Osteoblast (primary cell): Measurements from ENCODE around the gene TRAPPC10. TPM values are rescaled to one million over a fixed set of nuclear protein-coding genes. Genes with fewer than 3 reads are reported as not detected.

ENCODE experiments used
- DNase-seq: peaks from one replicate; pipeline ENCODE4 v3.0.0; 2011; ENCODE audit warnings: low spot score, mixed read lengths; ENCODE audit not compliant: insufficient read length; ENCODE audit errors: missing footprints
- H2AFZ ChIP-seq: 2 replicates; pipeline ENCODE4 v1.6.0; 2011; ENCODE audit warnings: mild to moderate bottlenecking, low read length
- H3K27ac ChIP-seq: 2 replicates; pipeline ENCODE4 v1.5.1; 2011; ENCODE audit warnings: mild to moderate bottlenecking, low read depth, low read length, moderate library complexity
- H3K27me3 ChIP-seq: 2 replicates; pipeline ENCODE4 v1.6.0; 2012; ENCODE audit warnings: mild to moderate bottlenecking, control low read depth, inconsistent platforms, low read length, moderate library complexity; ENCODE audit not compliant: insufficient read depth
- H3K36me3 ChIP-seq: 2 replicates; pipeline ENCODE4 v1.5.1; 2011; ENCODE audit warnings: mild to moderate bottlenecking, low read length, control low read depth, moderate library complexity; ENCODE audit not compliant: insufficient read depth
- H3K4me1 ChIP-seq: 2 replicates; pipeline ENCODE4 v1.5.1; 2011; ENCODE audit warnings: mild to moderate bottlenecking, low read length, control low read depth, moderate library complexity; ENCODE audit not compliant: insufficient read depth
- H3K4me2 ChIP-seq: 2 replicates; pipeline ENCODE4 v1.6.0; 2011; ENCODE audit warnings: mild to moderate bottlenecking, low read length; ENCODE audit not compliant: insufficient read depth
- H3K4me3 ChIP-seq: fragments of 200-600 bp; sonication (generic); 3 replicates; pipeline ENCODE4 v1.5.1; 2012; ENCODE audit warnings: mild to moderate bottlenecking, low read length, inconsistent platforms; ENCODE audit not compliant: insufficient read depth
- H3K79me2 ChIP-seq: 2 replicates; pipeline ENCODE4 v1.6.0; 2012; ENCODE audit warnings: mild to moderate bottlenecking, low read length, control low read depth, inconsistent platforms; ENCODE audit not compliant: insufficient read depth
- H3K9me3 ChIP-seq: 2 replicates; pipeline ENCODE4 v1.5.1; 2011; ENCODE audit warnings: low read depth, low read length, control low read depth
- H4K20me1 ChIP-seq: 2 replicates; pipeline ENCODE4 v1.6.0; 2012; ENCODE audit warnings: mild to moderate bottlenecking, low read length, control low read depth; ENCODE audit not compliant: insufficient read depth
- total RNA-seq: library from RNA; depleted of rRNA; stranded (reverse); fragments of >200 nt; gene quantifications from 2 replicates; pipeline ENCODE4 v1.2.3, GENCODE V29; 2012
- TF ChIP-seq, protein P1 (sequence below): IDR thresholded peaks from 2 replicates; pipeline ENCODE4 v1.5.1; 2011; ENCODE audit warnings: mild to moderate bottlenecking, low read depth, low read length, moderate library complexity; ENCODE audit errors: extremely low read depth

The TRAPPC10 gene
- total RNA-seq, 1 donor, result 36.2 TPM

DNA sequence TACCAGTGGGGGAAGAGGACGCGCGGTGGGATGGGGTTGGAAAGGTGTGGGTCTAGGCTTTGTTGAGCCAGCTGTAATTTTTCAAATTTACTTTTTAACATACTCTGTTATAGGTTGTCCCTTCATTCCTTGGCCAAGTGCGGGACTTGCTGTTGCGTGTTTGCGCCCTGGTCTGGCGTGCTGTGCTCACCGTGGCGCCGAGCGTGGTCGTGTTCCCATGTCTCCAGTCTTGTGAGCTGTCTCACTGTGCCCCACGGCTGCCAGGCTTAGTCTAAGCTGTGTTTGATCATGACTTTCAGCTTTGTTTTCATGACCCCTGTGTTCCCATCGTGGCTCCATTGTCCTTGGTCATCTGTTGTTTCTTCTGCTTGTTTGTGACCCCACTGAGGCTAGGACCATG is 26.0 kb downstream of the TRAPPC10 start:
- peaks cover 41% of the 10 kb centered on the region for H3K36me3 ChIP-seq
- TF ChIP-seq, protein P1, sequence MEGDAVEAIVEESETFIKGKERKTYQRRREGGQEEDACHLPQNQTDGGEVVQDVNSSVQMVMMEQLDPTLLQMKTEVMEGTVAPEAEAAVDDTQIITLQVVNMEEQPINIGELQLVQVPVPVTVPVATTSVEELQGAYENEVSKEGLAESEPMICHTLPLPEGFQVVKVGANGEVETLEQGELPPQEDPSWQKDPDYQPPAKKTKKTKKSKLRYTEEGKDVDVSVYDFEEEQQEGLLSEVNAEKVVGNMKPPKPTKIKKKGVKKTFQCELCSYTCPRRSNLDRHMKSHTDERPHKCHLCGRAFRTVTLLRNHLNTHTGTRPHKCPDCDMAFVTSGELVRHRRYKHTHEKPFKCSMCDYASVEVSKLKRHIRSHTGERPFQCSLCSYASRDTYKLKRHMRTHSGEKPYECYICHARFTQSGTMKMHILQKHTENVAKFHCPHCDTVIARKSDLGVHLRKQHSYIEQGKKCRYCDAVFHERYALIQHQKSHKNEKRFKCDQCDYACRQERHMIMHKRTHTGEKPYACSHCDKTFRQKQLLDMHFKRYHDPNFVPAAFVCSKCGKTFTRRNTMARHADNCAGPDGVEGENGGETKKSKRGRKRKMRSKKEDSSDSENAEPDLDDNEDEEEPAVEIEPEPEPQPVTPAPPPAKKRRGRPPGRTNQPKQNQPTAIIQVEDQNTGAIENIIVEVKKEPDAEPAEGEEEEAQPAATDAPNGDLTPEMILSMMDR, result no peak
- peak; percentile 13 for DNase-seq
- no peak overlapping the region for H3K4me3 ChIP-seq
- H3K27ac ChIP-seq, result no peak overlapping the region
- H3K79me2 ChIP-seq, result peaks cover 79% of the 10 kb centered on the region
- H3K9me3 ChIP-seq, result no peaks in the 10 kb centered on the region
- H3K27me3 ChIP-seq, result no peaks in the 10 kb centered on the region
- no peak overlapping the region for H2AFZ ChIP-seq
- no peaks in the 10 kb centered on the region for H3K4me1 ChIP-seq
- no peak overlapping the region for H3K4me2 ChIP-seq
- peaks cover 3% of the 10 kb centered on the region for H4K20me1 ChIP-seq

DNA sequence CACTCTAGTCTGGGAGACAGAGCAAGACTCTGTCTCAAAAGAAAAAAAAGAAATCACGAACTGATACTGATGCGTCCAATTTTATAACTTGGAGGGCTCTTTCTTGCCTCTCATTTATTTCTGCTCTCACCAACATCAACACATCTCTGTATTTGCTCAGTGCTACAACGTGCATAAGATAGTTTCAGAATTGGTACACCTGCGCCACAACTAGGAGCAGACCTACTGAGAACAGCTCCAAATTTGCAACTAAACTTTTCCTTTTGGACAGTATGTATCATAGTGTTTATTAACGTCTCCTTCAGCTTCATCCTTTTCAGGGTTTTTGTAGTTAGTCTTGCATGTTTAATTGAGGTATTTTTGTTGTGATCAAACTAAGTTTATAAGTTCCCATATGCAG is 27.7 kb downstream of the TRAPPC10 start:
- H3K27ac ChIP-seq, result no peak overlapping the region
- peaks cover 7% of the 10 kb centered on the region for H4K20me1 ChIP-seq
- DNase-seq, result no peak
- H3K79me2 ChIP-seq, result peaks cover 78% of the 10 kb centered on the region
- H3K9me3 ChIP-seq, result no peaks in the 10 kb centered on the region
- TF ChIP-seq, protein P1, result no peak
- H3K4me1 ChIP-seq, result no peaks in the 10 kb centered on the region
- no peak overlapping the region for H3K4me2 ChIP-seq
- no peak overlapping the region for H3K4me3 ChIP-seq
- no peaks in the 10 kb centered on the region for H3K27me3 ChIP-seq
- H3K36me3 ChIP-seq, result peaks cover 37% of the 10 kb centered on the region
- H2AFZ ChIP-seq, result no peak overlapping the region

DNA sequence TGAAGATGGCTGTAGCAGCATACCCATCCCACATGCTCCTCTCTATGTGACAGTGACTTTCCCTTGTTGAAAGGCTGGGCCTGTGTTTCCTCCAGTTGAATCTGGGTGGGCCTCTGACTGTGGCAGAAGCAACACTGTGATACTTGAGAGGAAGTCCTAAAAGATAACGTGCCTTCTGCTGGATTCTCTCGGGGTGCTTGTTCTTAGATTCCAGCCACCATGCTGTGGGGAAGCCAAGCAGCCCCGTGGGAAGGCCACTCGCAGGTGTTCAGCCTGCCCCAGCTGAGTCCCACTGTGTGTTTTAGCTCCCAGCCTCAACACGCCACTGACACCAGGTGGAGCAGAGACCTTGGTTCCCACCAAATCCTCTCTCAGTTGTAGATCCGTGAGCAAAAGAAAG is 31.5 kb downstream of the TRAPPC10 start:
- Histone ChIP-seq H3K4me1 (no peaks in the 10 kb centered on the region), H3K27ac (no peak overlapping the region), H3K36me3 (peaks cover 17% of the 10 kb centered on the region), H3K4me3 (no peak overlapping the region), H3K79me2 (peaks cover 74% of the 10 kb centered on the region), H3K27me3 (no peaks in the 10 kb centered on the region), H3K4me2 (no peak overlapping the region), H4K20me1 (peaks cover 7% of the 10 kb centered on the region), H3K9me3 (no peaks in the 10 kb centered on the region), H2AFZ (no peak overlapping the region)
- no peak for DNase-seq
- TF ChIP-seq, protein P1, result no peak

DNA sequence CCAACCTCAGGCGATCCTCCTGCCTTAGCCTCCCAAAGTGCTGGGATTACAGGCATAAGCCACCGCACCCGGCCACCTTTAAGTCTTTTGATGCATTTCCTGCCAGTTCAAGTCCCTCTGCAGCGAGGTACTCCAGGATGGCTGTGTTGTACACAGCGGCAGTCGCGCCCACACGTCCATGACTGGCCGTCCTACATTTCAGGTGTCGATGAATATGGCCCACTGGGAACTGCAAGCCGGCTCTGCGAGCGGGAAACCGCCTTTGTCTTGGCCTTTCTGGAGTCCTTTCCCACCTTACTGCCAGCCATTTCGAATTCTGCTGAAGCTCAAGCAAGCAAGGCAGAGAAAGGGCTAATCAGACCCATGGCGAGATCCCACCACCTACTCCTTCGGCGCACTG is 34.6 kb downstream of the TRAPPC10 start:
- no peak overlapping the region for H3K4me2 ChIP-seq
- peaks cover 69% of the 10 kb centered on the region for H3K79me2 ChIP-seq
- H3K27me3 ChIP-seq, result no peaks in the 10 kb centered on the region
- H4K20me1 ChIP-seq, result peaks cover 10% of the 10 kb centered on the region
- TF ChIP-seq, protein P1, result no peak
- DNase-seq, result no peak
- H3K4me1 ChIP-seq, result peaks cover 27% of the 10 kb centered on the region
- no peak overlapping the region for H2AFZ ChIP-seq
- peaks cover 9% of the 10 kb centered on the region for H3K36me3 ChIP-seq
- H3K27ac ChIP-seq, result no peak overlapping the region
- H3K9me3 ChIP-seq, result no peaks in the 10 kb centered on the region
- no peak overlapping the region for H3K4me3 ChIP-seq
